HG03039 (cell line): Measurements from ENCODE around the gene ATL1.
"Not testable (repeated sequence)": the region's sequence is repeated elsewhere in the genome, so short reads cannot be mapped to it uniquely, and the experiment has no call there.

Experiments
- ATAC-seq: cut with Tn5 transposase; IDR thresholded peaks from one replicate; pipeline ENCODE4 v1.9.1; 2021; ENCODE audit warnings: mild to moderate bottlenecking, moderate library complexity; ENCODE audit not compliant: unreplicated experiment

ATL1 gene

DNA sequence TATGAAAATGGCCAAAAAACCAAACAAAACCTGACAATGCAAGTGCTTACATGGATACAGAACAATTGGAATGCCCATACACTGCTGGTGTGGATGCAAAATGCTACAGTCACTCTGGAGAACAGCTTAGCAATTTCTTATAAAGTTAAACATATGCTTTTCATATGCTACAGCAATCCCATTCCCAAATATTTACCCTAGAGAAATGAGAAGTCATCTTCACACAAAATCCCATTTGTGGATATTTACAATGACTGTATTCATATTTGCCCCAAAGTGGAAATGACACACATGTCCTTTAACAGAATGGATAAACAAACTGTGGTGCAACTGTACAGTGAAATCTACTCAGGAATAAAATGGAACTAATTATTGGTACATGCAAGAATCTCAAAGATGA is 87.8 kb downstream of the ATL1 start:
- ATAC-seq: no peak

- no peak for ATAC-seq
Measured at GRCh38 chr14:50649691-50650090, 89.7 kb downstream of the ATL1 start.

- no peak for ATAC-seq
Measured at GRCh38 chr14:50656776-50657175, 96.8 kb downstream of the ATL1 start.

- ATAC-seq: no peak
Measured at GRCh38 chr14:50657753-50658152, 97.8 kb downstream of the ATL1 start.

- no peak for ATAC-seq
Measured at GRCh38 chr14:50658203-50658602, 98.3 kb downstream of the ATL1 start.

- ATAC-seq: no peak
Measured at GRCh38 chr14:50659327-50659974, 99.5 kb downstream of the ATL1 start.

DNA sequence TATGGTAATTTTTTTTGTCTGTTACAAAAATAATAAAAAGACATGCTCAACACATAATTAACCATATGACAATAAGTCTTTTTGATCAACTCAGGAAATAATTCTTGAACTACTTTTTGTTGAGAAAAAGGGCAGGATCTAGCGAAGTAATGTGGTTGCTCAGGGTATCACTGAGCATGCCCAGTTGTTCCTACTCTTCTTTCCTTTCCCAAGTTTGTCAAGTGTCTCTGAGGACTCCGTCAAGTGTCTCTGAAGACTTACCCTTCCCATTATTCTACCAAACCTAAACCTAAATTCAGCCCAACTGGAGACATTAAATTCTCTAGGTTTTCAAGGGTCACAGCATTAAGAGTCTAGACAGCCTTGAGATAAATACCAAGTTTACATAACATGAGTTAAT is 104.6 kb downstream of the ATL1 start:
- not testable (repeated sequence) for ATAC-seq

- not testable (repeated sequence) for ATAC-seq
Measured at GRCh38 chr14:50665300-50665699, 105.4 kb downstream of the ATL1 start.

- no peak for ATAC-seq
Measured at GRCh38 chr14:50666772-50667683, 107.1 kb downstream of the ATL1 start.

- ATAC-seq: peak; percentile 17
Measured at GRCh38 chr14:50667684-50667995, 107.7 kb downstream of the ATL1 start.

DNA sequence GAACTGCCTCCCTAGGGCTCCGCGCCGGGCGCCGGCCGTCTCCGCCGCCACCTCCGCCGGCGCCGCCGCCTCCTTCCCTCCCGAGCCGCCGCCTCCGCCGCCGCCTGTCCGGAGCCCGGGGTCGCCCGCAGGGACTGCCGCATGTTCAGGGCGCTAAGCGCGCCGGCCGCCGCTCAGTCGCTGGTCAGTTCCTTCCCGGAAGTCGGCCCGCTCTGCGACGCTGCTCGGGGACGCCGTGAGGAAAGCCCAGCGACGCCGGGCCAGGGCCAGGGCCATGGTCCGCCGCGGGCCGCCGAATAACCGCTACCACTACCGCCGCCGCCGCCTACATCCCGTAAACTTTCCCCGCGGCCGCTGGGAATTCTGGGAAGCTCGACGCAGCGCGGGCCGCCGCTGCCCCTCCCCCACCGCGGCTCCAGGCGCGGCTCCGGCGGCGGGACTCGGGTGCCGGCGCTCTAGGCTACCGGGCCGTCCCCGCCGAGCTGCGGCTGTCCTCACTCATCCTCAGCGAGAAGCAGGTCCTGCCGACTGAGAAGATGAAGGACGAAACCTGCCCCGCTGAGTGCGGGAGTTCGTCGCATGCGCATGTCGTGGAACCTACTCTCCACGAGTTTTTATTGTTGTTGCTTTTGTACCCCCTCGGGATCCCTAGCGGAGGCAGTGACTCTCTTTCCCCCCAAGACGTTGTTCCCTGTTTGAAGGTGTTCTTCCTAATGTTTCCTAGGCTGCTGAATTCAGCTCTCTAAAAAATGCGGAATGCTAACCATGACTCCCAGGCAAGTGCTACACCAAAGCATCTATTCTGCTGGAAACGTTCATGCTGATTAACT is 108.3 kb downstream of the ATL1 start, which contains the start of gene SAV1:
TSS of gene SAV1 (minus strand) at position 311 of the 830 bp plus-strand sequence. CDS start 339 bp downstream, outside the sequence.
- ATAC-seq: peak; percentile 54

DNA sequence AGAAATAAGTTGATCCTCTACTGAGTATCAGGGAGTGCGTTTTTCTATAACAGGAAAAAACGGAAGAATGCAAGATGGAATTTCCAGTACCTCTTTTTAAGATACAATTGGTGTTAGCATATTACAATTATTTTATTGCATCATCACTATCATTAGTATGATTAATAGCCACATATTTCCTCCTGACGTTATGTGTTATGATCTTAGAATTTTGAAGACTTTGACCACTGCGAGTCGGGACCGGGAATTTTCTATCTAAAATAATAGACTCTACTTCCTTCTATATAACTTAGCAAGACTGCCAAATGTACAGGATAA is 108.8 kb downstream of the ATL1 start:
- ATAC-seq: no peak

GRCh38 chr14:50669441-50669986 is 109.6 kb downstream of the ATL1 start:
- no peak for ATAC-seq

DNA sequence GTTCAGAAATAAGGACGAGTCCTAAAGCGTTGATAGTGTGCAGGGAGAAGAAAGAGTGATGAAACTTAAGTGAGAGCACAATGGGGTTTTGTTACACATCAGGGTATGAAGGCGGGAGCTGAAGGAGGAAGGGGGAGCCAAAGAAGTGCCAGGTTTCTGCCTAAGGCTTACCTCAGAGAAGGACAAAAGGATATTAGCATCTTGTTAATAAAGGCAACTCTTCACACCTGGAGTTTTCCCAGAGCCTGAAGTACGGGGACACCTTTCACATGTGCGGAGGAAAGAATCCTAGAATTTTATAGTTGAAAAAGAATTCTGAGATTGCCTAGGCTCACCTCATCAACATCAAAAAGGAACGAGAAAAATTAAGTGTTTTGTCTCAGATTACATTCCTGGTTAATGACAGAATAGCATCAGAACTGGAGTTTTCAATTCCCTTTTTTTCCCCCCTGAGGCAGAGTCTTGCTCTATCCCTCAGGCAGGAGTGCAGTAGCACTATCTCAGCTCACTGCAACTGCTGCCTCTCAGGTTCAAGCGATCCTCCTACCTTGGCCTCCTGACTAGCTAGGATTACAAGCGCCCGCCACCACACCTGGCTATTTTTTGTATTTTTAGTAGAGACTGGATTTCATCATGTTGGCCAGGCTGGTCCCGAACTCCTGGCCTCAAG is 110.4 kb downstream of the ATL1 start:
- ATAC-seq: no peak

DNA sequence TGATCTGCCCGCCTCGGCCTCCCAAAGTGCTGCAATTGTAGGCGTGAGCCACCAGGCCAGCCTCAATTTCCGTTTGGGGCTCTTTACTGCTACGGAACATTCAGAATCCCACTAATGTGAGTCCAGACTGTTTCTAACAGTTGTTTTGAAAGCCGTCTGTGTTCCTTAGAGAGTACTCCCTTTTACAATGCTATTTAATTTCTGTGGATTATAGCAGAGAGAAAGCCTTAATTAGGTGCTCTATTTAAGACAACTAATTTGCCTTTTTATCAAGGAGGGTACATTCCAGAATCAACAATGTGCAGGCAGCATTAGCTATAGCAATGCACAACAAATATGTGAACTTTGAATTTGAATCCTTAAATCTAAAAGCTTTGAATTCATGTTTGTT is 110.9 kb downstream of the ATL1 start:
- no peak for ATAC-seq

DNA sequence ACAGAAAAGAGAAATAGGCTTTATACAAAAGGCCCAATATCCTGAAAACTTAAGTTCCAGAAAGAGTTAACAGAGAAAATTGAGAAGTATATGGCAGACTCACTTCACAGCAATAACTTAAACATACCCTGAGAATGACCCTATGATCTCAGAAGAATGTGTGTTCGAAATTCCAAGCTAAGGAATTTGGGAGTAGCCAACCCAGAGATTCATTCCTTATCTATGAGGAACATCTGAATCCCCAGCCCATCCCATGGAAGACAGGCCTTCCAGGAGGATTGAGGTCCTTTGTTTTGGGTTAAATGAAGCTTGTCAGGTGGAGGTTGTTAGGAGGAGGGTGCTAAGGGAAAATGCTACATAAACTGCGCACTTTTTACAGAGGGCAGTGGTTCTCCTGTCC is 115.7 kb downstream of the ATL1 start:
- ATAC-seq: no peak

DNA sequence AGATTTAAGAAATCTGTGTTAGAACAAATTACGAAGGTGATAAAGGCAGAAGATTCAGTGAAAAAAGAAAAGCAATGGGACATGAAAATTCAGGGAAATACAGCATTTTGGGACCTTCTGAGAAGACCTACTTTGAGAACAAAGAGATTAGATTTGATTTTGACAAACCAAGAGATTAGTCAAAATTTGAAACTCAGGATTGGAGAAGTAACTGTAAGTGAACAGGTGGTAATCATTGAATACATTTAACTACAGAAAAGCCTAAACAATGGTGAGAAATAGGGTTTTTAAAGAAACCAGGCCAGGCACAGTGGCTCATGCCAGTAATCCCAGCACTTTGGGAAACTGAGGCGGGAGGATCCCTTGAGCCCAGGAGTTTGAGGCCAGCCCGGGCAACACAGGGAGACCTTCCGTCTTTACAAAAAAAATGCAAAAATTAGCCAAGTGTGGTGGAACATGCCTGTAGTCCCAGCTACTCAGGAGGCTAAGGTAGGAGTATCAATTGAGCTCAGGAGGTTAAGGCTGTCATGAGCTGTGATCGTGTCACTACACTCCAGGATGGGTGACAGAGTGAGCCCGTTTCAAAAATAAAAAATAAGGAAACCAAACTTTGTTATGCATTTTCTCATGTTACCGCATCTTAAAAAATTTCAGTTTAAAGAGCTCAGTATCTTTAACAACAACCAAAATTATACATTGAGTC is 117.0 kb downstream of the ATL1 start:
- ATAC-seq: no peak

GRCh38 chr14:50677527-50678063 is 117.7 kb downstream of the ATL1 start:
- no peak for ATAC-seq

GRCh38 chr14:50678163-50678562 is 118.2 kb downstream of the ATL1 start:
- no peak for ATAC-seq

DNA sequence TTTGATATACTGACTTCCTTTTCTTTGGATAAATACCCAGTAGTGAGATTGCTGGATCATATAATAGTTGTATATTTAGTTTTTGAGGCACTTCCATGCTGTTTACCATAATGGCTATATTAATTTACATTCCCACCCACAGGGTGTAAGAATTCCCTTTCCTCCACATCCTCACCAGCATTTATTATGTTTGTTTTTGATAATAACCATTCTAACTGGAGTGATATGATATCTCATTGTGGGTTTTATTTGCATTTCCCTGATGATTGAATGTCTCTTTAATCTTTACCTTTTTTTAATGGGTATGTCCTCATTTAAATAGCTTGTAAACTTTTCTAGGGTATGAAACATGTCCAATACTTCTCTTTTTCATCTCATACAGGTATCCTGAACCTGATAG is 119.7 kb downstream of the ATL1 start:
- no peak for ATAC-seq
